ENCODE data around the gene PDZD4.

PDZD4 gene

GRCh38 chrX:153829799-153830639, at the start of gene PDZD4:
Gene PDZD4 (minus strand): TSS chrX:153830544. CDS start chrX:153830298, 246 bp downstream.
- no peak for DNase-seq (ENCODE audit: low spot score)

- no peak for DNase-seq (ENCODE audit: low spot score)
Measured at GRCh38 chrX:153879741-153880439, 49.5 kb upstream of the PDZD4 start.

- DNase-seq (ENCODE audit: low spot score), result no peak
Measured at GRCh38 chrX:153878969-153879653, 48.8 kb upstream of the PDZD4 start.

- DNase-seq (ENCODE audit: low spot score), result no peak
Measured at GRCh38 chrX:153878345-153878744, 48.0 kb upstream of the PDZD4 start.

GRCh38 chrX:153877571-153878261, 47.4 kb upstream of the PDZD4 start:
- DNase-seq (ENCODE audit: low spot score), result no peak

GRCh38 chrX:153876112-153876491, 45.8 kb upstream of the PDZD4 start:
- DNase-seq (ENCODE audit: low spot score), result no peak

GRCh38 chrX:153875391-153876111, 45.2 kb upstream of the PDZD4 start:
- DNase-seq (ENCODE audit: low spot score), result peak; percentile 29

- peak; percentile 66 for DNase-seq (ENCODE audit: low spot score)
Measured at GRCh38 chrX:153874366-153875125, 44.2 kb upstream of the PDZD4 start.

- no peak for DNase-seq (ENCODE audit: low spot score)
Measured at GRCh38 chrX:153874085-153874365, 43.7 kb upstream of the PDZD4 start.

GRCh38 chrX:153873282-153874084, 43.1 kb upstream of the PDZD4 start:
- DNase-seq (ENCODE audit: low spot score), result no peak

- DNase-seq (ENCODE audit: low spot score), result no peak
Measured at GRCh38 chrX:153871946-153872878, 41.9 kb upstream of the PDZD4 start.

- DNase-seq (ENCODE audit: low spot score), result peak; percentile 39
Measured at GRCh38 chrX:153871451-153871850, 41.1 kb upstream of the PDZD4 start.

GRCh38 chrX:153870791-153871360, 40.5 kb upstream of the PDZD4 start:
- DNase-seq (ENCODE audit: low spot score), result no peak

GRCh38 chrX:153870288-153870690, 39.9 kb upstream of the PDZD4 start:
- no peak for DNase-seq (ENCODE audit: low spot score)

GRCh38 chrX:153869473-153870287, 39.3 kb upstream of the PDZD4 start:
- no peak for DNase-seq (ENCODE audit: low spot score)

GRCh38 chrX:153868576-153869472, 38.5 kb upstream of the PDZD4 start:
- DNase-seq (ENCODE audit: low spot score), result no peak

- DNase-seq (ENCODE audit: low spot score), result no peak
Measured at GRCh38 chrX:153867671-153868070, 37.3 kb upstream of the PDZD4 start.

Measured in kidney tubule cell (primary cell).